Fibroblast of lung (primary cell): ENCODE results near the gene CFAP299.

Experiments
- EZH2 ChIP-seq: IDR thresholded peaks from 2 replicates; pipeline ENCODE4 v1.5.1; 2012; ENCODE audit warnings: low read length, control low read depth, mild to moderate bottlenecking; ENCODE audit errors: missing control alignments
- TF ChIP-seq, protein P1 (sequence below), 2 donors: IDR thresholded peaks in 1 of 2; conservative IDR thresholded peaks in 1 of 2; 1 replicate in 1 of 2; 2 replicates in 1 of 2; pipeline ENCODE4 v1.5.1; 2011 to 2012; ENCODE audit warnings: low read length in 2 of 2, control low read depth in 1 of 2, inconsistent platforms in 1 of 2, low read depth in 1 of 2, mild to moderate bottlenecking in 1 of 2

DNA sequence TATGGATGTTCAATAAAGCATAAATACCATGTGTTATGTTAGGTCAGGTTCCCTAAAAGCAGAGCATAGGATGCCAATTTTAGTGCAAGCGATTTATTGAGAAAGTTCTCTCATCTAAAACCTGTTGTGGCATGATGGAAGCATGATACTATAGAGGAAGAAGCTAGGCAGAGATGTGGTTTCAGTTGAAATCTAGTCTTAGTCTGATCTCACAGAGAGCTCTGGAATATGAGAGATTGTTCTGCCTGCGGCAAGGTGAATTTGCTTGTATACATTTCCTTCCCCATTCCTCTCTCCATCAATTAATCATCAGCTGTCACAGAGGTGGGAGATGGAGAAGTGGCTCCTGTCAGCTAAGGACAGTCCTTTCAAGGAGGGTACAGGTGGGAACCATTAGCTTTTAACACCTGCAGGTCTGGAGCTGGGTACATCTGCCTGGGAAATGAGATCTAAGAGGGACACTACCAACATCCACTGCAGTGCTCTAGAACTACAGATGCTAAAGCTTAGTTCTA lies 252.4 kb downstream of the CFAP299 start:
- TF ChIP-seq, protein P1, sequence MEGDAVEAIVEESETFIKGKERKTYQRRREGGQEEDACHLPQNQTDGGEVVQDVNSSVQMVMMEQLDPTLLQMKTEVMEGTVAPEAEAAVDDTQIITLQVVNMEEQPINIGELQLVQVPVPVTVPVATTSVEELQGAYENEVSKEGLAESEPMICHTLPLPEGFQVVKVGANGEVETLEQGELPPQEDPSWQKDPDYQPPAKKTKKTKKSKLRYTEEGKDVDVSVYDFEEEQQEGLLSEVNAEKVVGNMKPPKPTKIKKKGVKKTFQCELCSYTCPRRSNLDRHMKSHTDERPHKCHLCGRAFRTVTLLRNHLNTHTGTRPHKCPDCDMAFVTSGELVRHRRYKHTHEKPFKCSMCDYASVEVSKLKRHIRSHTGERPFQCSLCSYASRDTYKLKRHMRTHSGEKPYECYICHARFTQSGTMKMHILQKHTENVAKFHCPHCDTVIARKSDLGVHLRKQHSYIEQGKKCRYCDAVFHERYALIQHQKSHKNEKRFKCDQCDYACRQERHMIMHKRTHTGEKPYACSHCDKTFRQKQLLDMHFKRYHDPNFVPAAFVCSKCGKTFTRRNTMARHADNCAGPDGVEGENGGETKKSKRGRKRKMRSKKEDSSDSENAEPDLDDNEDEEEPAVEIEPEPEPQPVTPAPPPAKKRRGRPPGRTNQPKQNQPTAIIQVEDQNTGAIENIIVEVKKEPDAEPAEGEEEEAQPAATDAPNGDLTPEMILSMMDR (conservative IDR thresholded peaks at IDR 0.05 in 1 of 2, IDR thresholded peaks at IDR 0.05 in 1 of 2; ENCODE audit: low read depth in 1 of 2, low read length in 2 of 2) = no peak
- TF ChIP-seq EZH2 = no peak
